ENCODE measurements around the gene EIF4A3.

GRCh38 chr17:80182118-80182844 is 35.4 kb upstream of the EIF4A3 start:
- TF ChIP-seq CTCF (optimal IDR thresholded peaks at IDR 0.05 in 1 of 3, IDR thresholded peaks at IDR 0.05 in 1 of 3, conservative IDR thresholded peaks at IDR 0.05 in 1 of 3; ENCODE audit: extremely low read depth in 1 of 3, insufficient read depth in 2 of 3, low read length in 3 of 3) (no peak), EZH2 (IDR thresholded peaks at IDR 0.05; ENCODE audit: low read length) (no peak)

All from keratinocyte (primary cell).